A375 (cell line): Measurements from ENCODE around the gene ITPRID1. TPM values are rescaled to one million over a fixed set of nuclear protein-coding genes. Genes with fewer than 3 reads are reported as not detected.

Experiments used
- total RNA-seq: library from RNA; depleted of rRNA; stranded (reverse); fragments of >200 nt; shearing (Covaris generic); gene quantifications from 2 replicates; pipeline ENCODE4 v1.2.3, GENCODE V29; 2014; rRNA removed

The ITPRID1 gene
- not detected in 2 replicates for total RNA-seq

DNA sequence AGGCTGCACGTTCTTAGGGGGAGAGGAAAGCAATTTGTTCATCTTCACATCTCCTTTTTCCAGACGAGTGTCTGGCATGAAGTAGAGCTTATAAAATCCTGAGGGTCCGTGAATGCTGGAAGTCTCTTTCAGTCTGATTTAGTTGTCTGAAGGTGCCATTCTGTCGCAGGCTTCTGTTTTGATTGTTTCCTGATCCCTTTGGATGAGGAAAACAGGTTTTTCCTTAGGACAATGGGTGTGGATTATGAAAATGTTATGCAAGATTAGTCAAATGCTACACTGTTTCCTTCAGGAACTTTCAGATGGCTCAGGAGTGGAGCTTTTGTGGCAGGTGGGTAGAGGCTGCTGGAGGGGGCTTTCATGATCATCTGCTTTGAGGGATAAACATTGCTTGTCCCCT lies at the start of gene ITPRID1:
Gene ITPRID1 (plus strand): TSS at position 301 of the 400 bp plus-strand sequence. CDS start 38,935 bp downstream, outside the sequence.

DNA sequence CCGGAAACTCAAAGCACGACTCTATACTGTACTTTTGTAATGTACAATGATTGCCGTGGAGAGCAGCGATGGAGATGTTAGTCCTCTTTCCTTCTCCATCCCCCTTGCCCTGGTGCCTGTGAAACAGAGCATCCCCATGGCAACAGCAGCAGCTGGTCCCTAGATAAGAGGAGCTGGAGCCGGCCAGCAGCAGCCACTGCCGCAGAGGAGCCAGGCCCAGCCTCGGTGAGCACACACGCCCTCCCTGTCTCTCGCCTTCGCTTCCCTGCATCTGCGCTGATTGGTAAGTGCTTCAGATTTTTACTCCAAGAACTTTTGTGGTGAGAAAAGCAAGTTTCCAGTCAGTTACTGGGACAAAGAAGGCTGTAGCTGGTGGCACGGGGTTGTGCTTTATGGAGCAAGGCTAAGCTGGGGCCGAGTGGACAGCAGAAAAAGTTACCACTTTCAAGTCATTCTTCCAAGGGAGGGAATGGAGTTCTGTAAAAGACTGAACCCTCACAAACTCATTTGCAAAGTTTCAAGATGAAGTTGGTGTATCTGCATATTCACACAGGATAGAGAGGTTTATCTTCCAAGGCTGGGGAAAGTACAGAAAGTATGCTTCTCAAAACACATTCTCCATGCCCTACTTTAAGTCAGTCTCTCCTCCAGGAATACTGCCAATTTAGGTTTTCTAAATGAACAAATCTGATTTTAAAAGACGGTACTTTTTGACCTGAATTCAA lies 173.3 kb downstream of the ITPRID1 start, which contains the start of gene PPP1R17:
Gene PPP1R17 (plus strand): TSS at position 192 of the 725 bp plus-strand sequence. CDS start 5,227 bp downstream, outside the sequence.

Other genes with a start within 250 kb of the ITPRID1 start
- gene NEUROD6, start 173.4 kb upstream of the ITPRID1 start, total RNA-seq = not detected in 2 replicates
- not detected in 2 replicates for gene PPP1R17, start 173.1 kb downstream of the ITPRID1 start, total RNA-seq